Ovary (tissue), 9 donors: Measurements from ENCODE around the gene ACR. TPM values are rescaled to one million over a fixed set of nuclear protein-coding genes. Genes with fewer than 3 reads are reported as not detected.

Experiments
- DNase-seq, 5 donors: peaks; one replicate each; pipeline ENCODE4 v3.0.0-alpha.2; 2019 to 2020
- H3K27ac ChIP-seq, 2 donors: fragments of 200-600 bp; one replicate each; pipeline versions ENCODE4 v1.5.1 to v1.8.0; 2019 to 2022
- H3K27me3 ChIP-seq: fragments of 200-600 bp; one replicate; pipeline ENCODE4 v1.8.0; 2022
- H3K36me3 ChIP-seq: fragments of 200-600 bp; sonication (generic); one replicate; pipeline ENCODE4 v1.5.1; 2019
- H3K4me1 ChIP-seq: one replicate; pipeline ENCODE4 v1.8.1; 2013; ENCODE audit warnings: mild to moderate bottlenecking, moderate library complexity; ENCODE audit not compliant: insufficient read depth
- H3K4me3 ChIP-seq: fragments of 200-600 bp; sonication (generic); one replicate; pipeline ENCODE4 v1.5.1; 2017
- H3K9me3 ChIP-seq, 2 donors: fragments of 200-600 bp in 1 of 2; sonication (generic) in 1 of 2; one replicate each; pipeline versions ENCODE4 v1.5.1 to v1.8.1; 2013 to 2019; ENCODE audit warnings: mild to moderate bottlenecking in 1 of 2, moderate library complexity in 1 of 2
- EP300 ChIP-seq: sonication (generic); formaldehyde crosslinking; IDR thresholded peaks from one replicate; pipeline ENCODE4 v1.6.1; 2017; ENCODE audit warnings: antibody characterized with exemption
- POLR2A ChIP-seq: fragments of 450-650 bp; IDR thresholded peaks from one replicate; pipeline ENCODE4 v1.6.1; 2017; ENCODE audit warnings: antibody characterized with exemption, mild to moderate bottlenecking, moderate library complexity
- WGBS, 3 donors: extraction: QIAGEN DNeasy Blood & Tissue Kit in 1 of 3; methylation state at CpG; one replicate each; pipeline versions ENCODE4 v1.1.5 to v1.1.7; 2013 to 2017; 5-methylcytosine and 5-hydroxymethylcytosine counted together
- intact Hi-C, 4 donors: fragments of 100-400 bp; cut with DNase I; formaldehyde crosslinking; loops; one replicate each; pipeline versions ENCODE4 v1.11.0 to v1.15.1; 2022 to 2023
- polyA plus RNA-seq, 2 donors: library from polyadenylated mRNA; stranded (reverse); fragments of 200-250 nt in 1 of 2; fragments of 350-450 nt in 1 of 2; fragmentation: Illumina TruSeq in 1 of 2; extraction: RNeasy Lipid Tissue Mini Kit (QIAGEN cat#74804) in 1 of 2; gene quantifications; one replicate each; pipeline ENCODE4 v1.2.3, GENCODE V29; 2013 to 2014
- total RNA-seq, 7 donors: library from RNA; depleted of rRNA in 2 of 7; stranded (reverse); fragments of >200 nt in 2 of 7; fragmentation: NEBNext Ultra II Directional in 3 of 7; extraction: Animal tissue kit (Norgen Biotek cat#: 25700) in 3 of 7; gene quantifications; one replicate each; pipeline versions ENCODE4 v1.1.0 to v1.2.4, GENCODE V29; 2016 to 2023
- TF ChIP-seq, protein P1 (sequence below), 3 donors: fragments of 450-650 bp in 2 of 3; fragments of 200-600 bp in 1 of 3; IDR thresholded peaks; one replicate each; pipeline versions ENCODE4 v1.5.1 to v1.8.0; 2016 to 2022; ENCODE audit warnings: antibody characterized with exemption in 3 of 3, mild to moderate bottlenecking in 1 of 3
- donor health status: DM: no; HTN: no; CAD: no; lungs with moderate emphysema.
- donor health status: DM: no; HTN: no; CAD: no.
- donor health status: Bipolar disorder and iron deficiency.
- donor health status: DM: yes; HTN: yes; CAD: no.
- donor health status: DM: no; HTN: no; CAD: no.
- donor health status: DM: yes; HTN: yes; CAD: no.

The ACR gene
- total and polyA plus RNA-seq, 9 donors: 0.25 to 1.3 (median 0.33) TPM; not detected in 4

- 77 to 91% (median 86%) methylated on average over 7 of the region's 7 CpGs for WGBS, 3 donors
- H3K36me3 ChIP-seq: no peaks in the 10 kb centered on the region
- intact Hi-C loops: no loop called here
Measured at GRCh38 chr22:50715776-50716175, 22.2 kb upstream of the ACR start.

GRCh38 chr22:50716290-50717024 lies 21.5 kb upstream of the ACR start:
- TF ChIP-seq EP300: no peak
- Histone ChIP-seq H3K36me3 (no peaks in the 10 kb centered on the region), H3K4me1 (no peaks in the 10 kb centered on the region), H3K4me3 (no peak overlapping the region), H3K9me3 (no peaks in the 10 kb centered on the region), H3K27ac (no peak overlapping the region), H3K27me3 (no peaks in the 10 kb centered on the region)
- DNase-seq: no peak
- intact Hi-C loops: no loop called here
- WGBS, 3 donors: 89 to 93% (median 90%) methylated on average over 13 of the region's 13 CpGs

More at GRCh38 chr22:50715776-50716175, 22.2 kb upstream of the ACR start:
- TF ChIP-seq, protein P1, sequence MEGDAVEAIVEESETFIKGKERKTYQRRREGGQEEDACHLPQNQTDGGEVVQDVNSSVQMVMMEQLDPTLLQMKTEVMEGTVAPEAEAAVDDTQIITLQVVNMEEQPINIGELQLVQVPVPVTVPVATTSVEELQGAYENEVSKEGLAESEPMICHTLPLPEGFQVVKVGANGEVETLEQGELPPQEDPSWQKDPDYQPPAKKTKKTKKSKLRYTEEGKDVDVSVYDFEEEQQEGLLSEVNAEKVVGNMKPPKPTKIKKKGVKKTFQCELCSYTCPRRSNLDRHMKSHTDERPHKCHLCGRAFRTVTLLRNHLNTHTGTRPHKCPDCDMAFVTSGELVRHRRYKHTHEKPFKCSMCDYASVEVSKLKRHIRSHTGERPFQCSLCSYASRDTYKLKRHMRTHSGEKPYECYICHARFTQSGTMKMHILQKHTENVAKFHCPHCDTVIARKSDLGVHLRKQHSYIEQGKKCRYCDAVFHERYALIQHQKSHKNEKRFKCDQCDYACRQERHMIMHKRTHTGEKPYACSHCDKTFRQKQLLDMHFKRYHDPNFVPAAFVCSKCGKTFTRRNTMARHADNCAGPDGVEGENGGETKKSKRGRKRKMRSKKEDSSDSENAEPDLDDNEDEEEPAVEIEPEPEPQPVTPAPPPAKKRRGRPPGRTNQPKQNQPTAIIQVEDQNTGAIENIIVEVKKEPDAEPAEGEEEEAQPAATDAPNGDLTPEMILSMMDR (IDR thresholded peaks at IDR 0.05): no peak
- TF ChIP-seq POLR2A: no peak
- no peak for TF ChIP-seq EP300
- no peak overlapping the region for H3K4me3 ChIP-seq
- H3K27me3 ChIP-seq: no peaks in the 10 kb centered on the region
- no peaks in the 10 kb centered on the region for H3K4me1 ChIP-seq
- no peak overlapping the region for H3K27ac ChIP-seq
- DNase-seq: no peak
- H3K9me3 ChIP-seq: no peaks in the 10 kb centered on the region

DNA sequence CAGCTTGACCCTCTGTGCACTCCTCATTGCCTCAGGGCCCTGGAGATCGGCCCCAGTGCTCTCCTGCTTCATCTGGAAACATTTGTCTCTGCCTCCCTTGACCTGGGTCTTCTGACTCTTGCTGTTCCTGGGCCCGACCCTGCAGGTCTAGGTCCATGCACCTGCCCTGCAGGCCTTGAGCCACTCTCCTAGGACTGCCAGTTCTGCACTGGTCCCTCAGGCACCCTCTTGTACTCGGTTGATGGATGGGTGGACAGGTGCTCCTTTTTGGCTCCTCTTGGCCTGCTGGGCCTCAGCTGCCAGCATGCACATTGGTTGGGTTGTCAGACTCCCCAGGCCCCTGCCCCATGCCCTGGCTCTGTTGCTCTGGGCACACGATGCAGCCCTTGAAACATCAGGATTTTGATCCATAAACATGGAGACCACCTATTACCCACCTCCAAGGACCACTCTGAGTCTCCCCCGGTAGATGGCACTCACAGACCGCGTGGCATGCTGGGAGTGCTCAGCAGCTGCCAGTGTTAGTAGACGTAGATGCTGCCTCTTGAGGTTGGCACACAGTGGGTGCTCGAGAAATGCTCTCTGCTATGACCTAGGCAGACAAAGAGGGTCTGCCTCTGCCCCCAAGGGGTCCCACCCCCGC lies 20.2 kb upstream of the ACR start:
- Histone ChIP-seq H3K9me3 (no peaks in the 10 kb centered on the region), H3K36me3 (no peaks in the 10 kb centered on the region), H3K27ac (no peak overlapping the region), H3K4me3 (no peak overlapping the region), H3K27me3 (no peaks in the 10 kb centered on the region), H3K4me1 (no peaks in the 10 kb centered on the region)
- intact Hi-C loops: no loop called here
- TF ChIP-seq, protein P1 (IDR thresholded peaks at IDR 0.05): no peak
- no peak for TF ChIP-seq EP300
- TF ChIP-seq POLR2A: no peak
- no peak for DNase-seq
- 87 to 90% (median 89%) methylated on average over 10 of the region's 10 CpGs for WGBS, 3 donors

DNA sequence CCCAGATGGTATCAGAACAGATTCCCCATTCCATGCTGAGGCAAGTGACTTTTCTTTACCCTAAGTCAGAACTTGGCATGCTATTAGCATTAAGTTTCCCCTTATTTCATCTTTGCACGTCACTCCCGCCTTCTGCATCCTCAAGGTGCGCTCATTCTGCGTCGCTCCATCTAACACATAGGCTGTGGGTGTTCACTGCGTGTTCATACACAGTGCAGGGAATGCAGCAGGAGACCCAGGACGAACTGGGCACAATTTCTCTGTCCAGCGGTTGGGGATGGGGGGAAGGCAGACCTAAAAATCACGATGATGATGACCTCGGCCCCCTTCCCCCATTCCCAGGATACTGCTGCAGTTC lies 19.7 kb upstream of the ACR start:
- H3K4me1 ChIP-seq: no peaks in the 10 kb centered on the region
- H3K27ac ChIP-seq: no peak overlapping the region
- intact Hi-C loops: no loop called here
- DNase-seq: no peak
- H3K36me3 ChIP-seq: no peaks in the 10 kb centered on the region
- H3K9me3 ChIP-seq: no peaks in the 10 kb centered on the region
- H3K4me3 ChIP-seq: no peak overlapping the region
- TF ChIP-seq, protein P1 (IDR thresholded peaks at IDR 0.05): no peak
- TF ChIP-seq EP300: no peak
- H3K27me3 ChIP-seq: no peaks in the 10 kb centered on the region
- WGBS, 3 donors: 93 to 96% (median 95%) methylated on average over 10 of the region's 10 CpGs

DNA sequence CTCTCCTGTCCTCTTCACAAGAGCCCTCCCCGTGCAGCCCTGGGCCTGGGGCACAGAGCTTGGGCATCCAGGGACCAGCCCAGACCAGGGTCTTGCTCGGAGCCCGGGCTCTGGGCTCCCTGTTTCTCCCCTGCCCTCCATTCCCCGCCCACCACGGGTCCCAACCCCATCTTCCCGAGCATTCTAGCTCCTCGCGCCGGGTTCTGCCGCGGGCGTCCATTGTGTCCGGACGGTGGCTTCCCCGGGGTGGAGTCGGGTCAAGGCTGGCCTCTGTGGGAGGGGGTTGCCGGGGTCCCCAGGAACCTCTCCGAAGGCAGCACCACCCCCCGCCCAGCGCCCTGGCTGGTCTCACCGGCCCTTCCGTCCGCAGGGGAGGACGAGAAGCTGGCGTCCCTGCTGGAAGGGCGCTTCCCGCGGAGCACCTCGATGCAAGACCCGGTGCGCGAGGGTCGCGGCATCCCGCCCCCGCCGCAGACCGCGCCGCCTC lies 18.1 kb upstream of the ACR start:
- Histone ChIP-seq H3K27ac (no peak overlapping the region), H3K9me3 (no peaks in the 10 kb centered on the region), H3K4me1 (no peaks in the 10 kb centered on the region), H3K4me3 (no peak overlapping the region), H3K36me3 (no peaks in the 10 kb centered on the region), H3K27me3 (no peaks in the 10 kb centered on the region)
- no peak for DNase-seq
- TF ChIP-seq, protein P1 (IDR thresholded peaks at IDR 0.05): no peak
- TF ChIP-seq EP300 (no peak), POLR2A (no peak)
- 16 to 32% (median 29%) methylated on average over 16 to 40 of the region's 40 CpGs for WGBS, 3 donors
- intact Hi-C loops: no loop called here
